22Rv1 (cell line): ENCODE results near the gene NRXN3.

Experiments
- H3K27ac ChIP-seq: fragments of 450-650 bp; 2 replicates; pipeline ENCODE4 v1.5.1; 2017
- CTCF ChIP-seq: fragments of 450-650 bp; IDR thresholded peaks from 2 replicates; pipeline ENCODE4 v1.5.1; 2017; ENCODE audit warnings: mild to moderate bottlenecking
- ZFX ChIP-seq: fragments of 450-650 bp; IDR thresholded peaks from 2 replicates; pipeline ENCODE4 v1.6.1; 2017; ENCODE audit warnings: antibody characterized with exemption, borderline replicate concordance

NRXN3 gene

GRCh38 chr14:79855789-79856188 lies 1685.6 kb downstream of the NRXN3 start:
- no peak overlapping the region for H3K27ac ChIP-seq
- TF ChIP-seq CTCF (no peak), ZFX (no peak)

GRCh38 chr14:79856381-79856780 lies 1686.2 kb downstream of the NRXN3 start:
- no peak for TF ChIP-seq ZFX
- TF ChIP-seq CTCF = no peak
- H3K27ac ChIP-seq = no peak overlapping the region

- no peak overlapping the region for H3K27ac ChIP-seq
- TF ChIP-seq CTCF (peak; percentile 35), ZFX (no peak)
Observed at GRCh38 chr14:79861111-79861510, 1690.9 kb downstream of the NRXN3 start.

- TF ChIP-seq CTCF (no peak), ZFX (no peak)
Observed at GRCh38 chr14:79862045-79862444, 1691.9 kb downstream of the NRXN3 start.

GRCh38 chr14:79871136-79871535 lies 1701.0 kb downstream of the NRXN3 start:
- no peak overlapping the region for H3K27ac ChIP-seq
- TF ChIP-seq CTCF = no peak
- no peak for TF ChIP-seq ZFX

More at GRCh38 chr14:79862045-79862444, 1691.9 kb downstream of the NRXN3 start:
- H3K27ac ChIP-seq = no peak overlapping the region

- TF ChIP-seq CTCF (no peak), ZFX (no peak)
- H3K27ac ChIP-seq = no peak overlapping the region
Observed at GRCh38 chr14:79878229-79878628, 1708.1 kb downstream of the NRXN3 start.

GRCh38 chr14:79878785-79879184 lies 1708.6 kb downstream of the NRXN3 start:
- no peak for TF ChIP-seq ZFX
- TF ChIP-seq CTCF = no peak

More at GRCh38 chr14:79878785-79879184, 1708.6 kb downstream of the NRXN3 start:
- H3K27ac ChIP-seq = no peak overlapping the region
